ENCODE measurements around the gene BCAS3.
A peak's percentile ranks its signal among the peaks of the same experiment; 100 is the strongest.

- TF ChIP-seq, protein P1, sequence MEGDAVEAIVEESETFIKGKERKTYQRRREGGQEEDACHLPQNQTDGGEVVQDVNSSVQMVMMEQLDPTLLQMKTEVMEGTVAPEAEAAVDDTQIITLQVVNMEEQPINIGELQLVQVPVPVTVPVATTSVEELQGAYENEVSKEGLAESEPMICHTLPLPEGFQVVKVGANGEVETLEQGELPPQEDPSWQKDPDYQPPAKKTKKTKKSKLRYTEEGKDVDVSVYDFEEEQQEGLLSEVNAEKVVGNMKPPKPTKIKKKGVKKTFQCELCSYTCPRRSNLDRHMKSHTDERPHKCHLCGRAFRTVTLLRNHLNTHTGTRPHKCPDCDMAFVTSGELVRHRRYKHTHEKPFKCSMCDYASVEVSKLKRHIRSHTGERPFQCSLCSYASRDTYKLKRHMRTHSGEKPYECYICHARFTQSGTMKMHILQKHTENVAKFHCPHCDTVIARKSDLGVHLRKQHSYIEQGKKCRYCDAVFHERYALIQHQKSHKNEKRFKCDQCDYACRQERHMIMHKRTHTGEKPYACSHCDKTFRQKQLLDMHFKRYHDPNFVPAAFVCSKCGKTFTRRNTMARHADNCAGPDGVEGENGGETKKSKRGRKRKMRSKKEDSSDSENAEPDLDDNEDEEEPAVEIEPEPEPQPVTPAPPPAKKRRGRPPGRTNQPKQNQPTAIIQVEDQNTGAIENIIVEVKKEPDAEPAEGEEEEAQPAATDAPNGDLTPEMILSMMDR (IDR thresholded peaks at IDR 0.05; ENCODE audit: low read depth, low read length, poor library complexity, severe bottlenecking), result peak; percentile 95
- TF ChIP-seq EZH2phosphoT487 (IDR thresholded peaks at IDR 0.05; ENCODE audit: borderline replicate concordance, low read length), result no peak
Measured at GRCh38 chr17:60720763-60721531, 43.3 kb downstream of the BCAS3 start.

Data from DOHH2 (cell line).